Mucosa of gallbladder (tissue), 1 donor: ENCODE results near the gene GNAL. TPM values are rescaled to one million over a fixed set of nuclear protein-coding genes. Genes with fewer than 3 reads are reported as not detected.

Experiments used
- DNase-seq: peaks from one replicate; pipeline ENCODE4 v3.0.0-alpha.2; 2020; ENCODE audit warnings: low spot score
- total RNA-seq: library from RNA; stranded (reverse); gene quantifications from one replicate; pipeline ENCODE4 v1.2.1, GENCODE V29; 2021
- donor health status: DM: no; HTN: no; CAD: no.

The GNAL gene
- total RNA-seq, 1 donor from 2014 or later, result 3.9 TPM

GRCh38 chr18:11808001-11808855 is 119.2 kb downstream of the GNAL start:
- no peak for DNase-seq

GRCh38 chr18:11809895-11810294 is 120.8 kb downstream of the GNAL start:
- DNase-seq, result no peak

- DNase-seq, result no peak
These were observed 121.3 kb downstream of the GNAL start for GRCh38 chr18:11810379-11810778.

- no peak for DNase-seq
These were observed 121.9 kb downstream of the GNAL start for GRCh38 chr18:11811009-11811408.

GRCh38 chr18:11817229-11817628 is 128.2 kb downstream of the GNAL start:
- no peak for DNase-seq

GRCh38 chr18:11818486-11819203 is 129.6 kb downstream of the GNAL start:
- no peak for DNase-seq

- no peak for DNase-seq
These were observed 130.9 kb downstream of the GNAL start for GRCh38 chr18:11819938-11820337.

- no peak for DNase-seq
These were observed 131.6 kb downstream of the GNAL start for GRCh38 chr18:11820697-11821096.

- DNase-seq, result no peak
These were observed 132.1 kb downstream of the GNAL start for GRCh38 chr18:11821208-11821607.

GRCh38 chr18:11821643-11822237 is 132.7 kb downstream of the GNAL start:
- DNase-seq, result no peak

GRCh38 chr18:11823545-11823944 is 134.5 kb downstream of the GNAL start:
- DNase-seq, result no peak

- no peak for DNase-seq
These were observed 137.8 kb downstream of the GNAL start for GRCh38 chr18:11826836-11827235.

GRCh38 chr18:11828786-11829432 is 139.8 kb downstream of the GNAL start:
- no peak for DNase-seq

- no peak for DNase-seq
These were observed 141.5 kb downstream of the GNAL start for GRCh38 chr18:11830585-11830984.

GRCh38 chr18:11831921-11832320 is 142.9 kb downstream of the GNAL start:
- DNase-seq, result no peak

GRCh38 chr18:11834772-11835171 is 145.7 kb downstream of the GNAL start:
- DNase-seq, result no peak

GRCh38 chr18:11839556-11839955 is 150.5 kb downstream of the GNAL start:
- no peak for DNase-seq

- no peak for DNase-seq
These were observed 151.4 kb downstream of the GNAL start for GRCh38 chr18:11840493-11840892.

GRCh38 chr18:11842562-11842961 is 153.5 kb downstream of the GNAL start:
- DNase-seq, result no peak

- DNase-seq, result no peak
These were observed 155.4 kb downstream of the GNAL start for GRCh38 chr18:11844436-11844835.

GRCh38 chr18:11845654-11846053 is 156.6 kb downstream of the GNAL start:
- DNase-seq, result no peak

GRCh38 chr18:11847811-11848210 is 158.7 kb downstream of the GNAL start:
- DNase-seq, result no peak
